ENCODE measurements around the gene EXOSC7. TPM values are rescaled to one million over a fixed set of nuclear protein-coding genes. Genes with fewer than 3 reads are reported as not detected.
A peak's percentile ranks its signal among the peaks of the same experiment; 100 is the strongest.
"Not testable (repeated sequence)": the region's sequence is repeated elsewhere in the genome, so short reads cannot be mapped to it uniquely, and the experiment has no call there.

The EXOSC7 gene
- total and polyA plus RNA-seq, 2 of the 4 experiments (the other 2 are of a cell fraction), result 61.6 to 62.2 TPM

DNA sequence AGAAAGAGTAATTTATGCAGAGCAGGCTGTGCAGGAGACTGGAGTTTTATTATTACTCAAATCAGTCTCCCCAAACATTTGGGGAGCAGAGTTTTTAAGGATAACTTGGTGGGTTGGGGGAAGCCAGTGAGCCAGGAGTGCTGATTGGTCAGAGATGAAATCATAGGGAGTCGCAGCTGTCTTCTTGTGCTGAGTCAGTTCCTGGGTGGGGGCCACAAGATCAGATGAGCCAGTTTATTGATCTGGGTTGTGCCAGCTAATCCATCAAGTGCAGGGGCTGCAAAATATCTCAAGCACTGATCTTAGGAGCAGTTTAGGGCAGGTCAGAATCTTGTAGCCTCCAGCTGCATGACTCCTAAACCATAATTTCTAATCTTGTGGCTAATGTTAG, 77.8 kb downstream of the EXOSC7 start:
- Histone ChIP-seq H3K56ac (ENCODE audit: extremely low read depth, insufficient read depth, low read length) (0 out of 2 replicates have a peak overlapping the region, but pooled peaks have one; percentile 71), H2BK5ac (ENCODE audit: low read depth, low read length, poor library complexity, severe bottlenecking) (peak overlapping the region; percentile 99), H3K23ac (ENCODE audit: low read depth, low read length) (peak overlapping the region; percentile 25; the same call in 1 of the 2 replicates), H3K18ac (ENCODE audit: low read depth, low read length) (peak overlapping the region; percentile 96; the same call in 1 of the 2 replicates), H3K9me1 (ENCODE audit: insufficient read depth, low read length) (peaks cover 19% of the 10 kb centered on the region), H2BK20ac (ENCODE audit: low read depth, low read length) (peak overlapping the region; percentile 90; the same call in 1 of the 2 replicates), H2BK15ac (ENCODE audit: low read depth, low read length) (0 out of 3 replicates have a peak overlapping the region, but pooled peaks have one; percentile 92), H2BK120ac (ENCODE audit: low read depth, low read length) (peak overlapping the region; percentile 99), H3K4me1 (ENCODE audit: control insufficient read depth, insufficient read depth, low read length) (peaks cover 19% of the 10 kb centered on the region), H3K4ac (ENCODE audit: low read depth, low read length) (peak overlapping the region; percentile 81), H4K8ac (ENCODE audit: low read depth in 2 of 2, low read length in 2 of 2) (peak overlapping the region; percentile 51 to 78), H3K27ac (ENCODE audit: insufficient read depth, low read length) (peak overlapping the region; percentile 84; the same call in 1 of the 2 replicates), H3K14ac (replicated peaks; ENCODE audit: low read depth, low read length) (peak overlapping the region; percentile 57), H2AK5ac (ENCODE audit: low read depth, low read length) (peak overlapping the region; percentile 94; the same call in 1 of the 2 replicates), H4K5ac (ENCODE audit: low read depth, low read length) (peak overlapping the region; percentile 43), H3K79me1 (ENCODE audit: low read depth in 1 of 2, low read length in 2 of 2) (peaks cover 4 to 19% of the 10 kb centered on the region in 2 experiments), H4K91ac (ENCODE audit: insufficient read depth, low read depth, low read length) (peak overlapping the region; percentile 85)
- DNase-seq; H3K9ac ChIP-seq (ENCODE audit: low read depth, low read length); H3K4me3 ChIP-seq (ENCODE audit: insufficient read depth, low read depth, low read length); H3K9me3 ChIP-seq (ENCODE audit: control insufficient read depth, insufficient read depth, low read length); H3K4me2 ChIP-seq (ENCODE audit: low read depth, low read length); ATAC-seq (ENCODE audit: low read depth); dilution Hi-C loops (cut with HindIII; ENCODE audit: low sequenced_read_pairs, unreplicated experiment); POLR2A ChIA-PET (ENCODE audit: unreplicated experiment); H2AFZ ChIP-seq (replicated peaks; ENCODE audit: low read length, poor library complexity); BruUV-seq (replicated peaks); H3K36me3 ChIP-seq (ENCODE audit: control insufficient read depth, insufficient read depth, low read length); H4K20me1 ChIP-seq (ENCODE audit: insufficient read depth, low read length); H2AK9ac ChIP-seq (replicated peaks; ENCODE audit: low read depth, low read length, poor library complexity); in situ Hi-C loops (cut with MboI; ENCODE audit: low sequenced_read_pairs); H3K27me3 ChIP-seq (ENCODE audit: control insufficient read depth, insufficient read depth, low read length): not testable (repeated sequence)
- no CpG with 5 or more reads among the region's 1 CpG for WGBS, 2 experiments (ENCODE audit: extremely low coverage in 2 of 2, insufficient read length in 1 of 2)
- CTCF ChIA-PET, result interaction anchor here (2.5 kb wide), 1 partner anchor 12 kb away, joined by 6 read pairs; no protein-coding TSS in a partner anchor
- intact Hi-C loops (cut with micrococcal nuclease), result loop anchor here (2.0 kb wide), 1 partner anchor 171 kb away; no protein-coding TSS in a partner anchor

Data from IMR-90 (cell line).